Measurements from ENCODE around the gene PKP4. TPM values are rescaled to one million over a fixed set of nuclear protein-coding genes. Genes with fewer than 3 reads are reported as not detected.

PKP4 gene
- total RNA-seq, 1 donor, result 7.9 TPM

DNA sequence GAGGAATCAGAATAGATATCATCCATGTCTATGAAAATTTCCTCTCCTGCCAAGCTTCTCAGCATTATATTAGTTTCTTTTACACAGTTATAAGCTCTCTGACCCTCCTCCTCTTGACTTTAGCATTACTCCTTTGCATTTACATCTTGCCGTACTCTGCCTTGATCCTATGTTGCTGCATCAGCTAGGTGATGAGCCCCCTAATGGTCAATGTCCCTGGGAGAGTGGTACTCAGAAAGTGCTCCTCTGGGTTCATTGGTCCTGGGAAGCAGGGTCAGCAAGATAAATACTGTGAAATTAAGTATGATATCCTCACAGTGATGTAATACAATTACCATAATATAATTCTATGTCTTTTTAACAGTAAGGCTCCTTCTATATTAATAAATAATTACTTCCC, 74.1 kb downstream of the PKP4 start:
- H3K9me3 ChIP-seq (ENCODE audit: low read depth, low read length), result no peaks in the 10 kb centered on the region
- H3K4me1 ChIP-seq (ENCODE audit: insufficient read depth, low read length), result no peaks in the 10 kb centered on the region
- H3K27me3 ChIP-seq (ENCODE audit: insufficient read depth, low read length), result no peaks in the 10 kb centered on the region
- no peak overlapping the region for H3K4me3 ChIP-seq (ENCODE audit: low read length)

DNA sequence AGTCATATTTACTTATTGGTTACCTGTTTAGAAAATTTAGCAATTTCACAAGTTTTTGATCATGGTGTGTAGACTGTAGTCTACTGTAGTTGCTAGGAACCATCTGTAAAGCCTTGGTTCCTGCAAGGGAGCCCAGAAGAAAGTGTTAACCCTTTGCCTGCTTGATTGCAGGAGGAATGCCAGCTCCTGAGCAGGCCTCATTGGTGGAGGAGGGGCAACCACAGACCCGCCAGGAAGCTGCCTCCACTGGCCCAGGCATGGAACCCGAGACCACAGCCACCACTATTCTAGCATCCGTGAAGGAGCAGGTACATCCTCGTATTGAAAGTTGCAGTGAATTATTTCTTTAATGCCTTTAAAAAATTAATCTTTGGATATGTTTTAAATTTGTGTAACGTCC, 76.3 kb downstream of the PKP4 start:
- Histone ChIP-seq H3K4me3 (ENCODE audit: low read length) (no peak overlapping the region), H3K4me1 (ENCODE audit: insufficient read depth, low read length) (no peaks in the 10 kb centered on the region), H3K27me3 (ENCODE audit: insufficient read depth, low read length) (no peaks in the 10 kb centered on the region), H3K9me3 (ENCODE audit: low read depth, low read length) (no peaks in the 10 kb centered on the region)

DNA sequence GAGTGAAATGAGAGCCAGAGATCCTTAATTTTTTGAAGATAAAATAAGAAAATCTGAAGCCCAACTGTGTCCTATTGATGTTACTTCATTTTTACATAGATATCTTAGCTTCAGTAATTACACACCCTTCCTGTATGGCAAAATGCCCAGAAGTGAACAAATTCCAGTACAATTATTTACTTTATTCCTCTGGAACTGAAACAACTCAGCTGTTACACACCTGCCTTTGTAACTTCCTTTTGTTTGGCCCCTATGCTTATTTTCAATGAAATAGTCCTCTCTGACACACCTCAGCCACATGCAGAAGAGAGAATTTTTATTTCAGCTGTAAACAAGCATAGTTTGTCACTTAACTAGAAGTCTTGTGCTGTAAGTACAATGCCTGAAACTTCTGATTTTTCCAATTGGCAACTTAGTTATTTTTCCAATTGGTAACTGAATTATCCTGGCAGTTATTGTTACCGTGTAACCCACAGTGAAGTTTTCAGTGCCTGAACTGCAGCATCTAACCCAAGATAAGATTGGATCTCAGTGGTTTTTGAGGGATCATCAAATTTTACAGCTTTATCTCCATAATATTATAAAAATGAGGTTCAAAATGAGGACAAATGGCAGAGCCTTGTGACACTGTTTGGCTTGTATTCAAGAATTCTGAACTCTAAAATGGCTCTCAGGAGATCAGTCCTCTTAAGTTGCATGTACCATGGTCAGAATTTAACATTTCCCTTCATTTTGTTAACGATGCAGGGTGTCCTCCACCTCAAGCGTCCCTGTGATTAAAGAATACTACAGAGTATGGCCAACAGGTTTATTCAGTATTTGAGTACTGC, 82.6 kb downstream of the PKP4 start:
- no peaks in the 10 kb centered on the region for H3K4me1 ChIP-seq (ENCODE audit: insufficient read depth, low read length)
- no peaks in the 10 kb centered on the region for H3K27me3 ChIP-seq (ENCODE audit: insufficient read depth, low read length)

DNA sequence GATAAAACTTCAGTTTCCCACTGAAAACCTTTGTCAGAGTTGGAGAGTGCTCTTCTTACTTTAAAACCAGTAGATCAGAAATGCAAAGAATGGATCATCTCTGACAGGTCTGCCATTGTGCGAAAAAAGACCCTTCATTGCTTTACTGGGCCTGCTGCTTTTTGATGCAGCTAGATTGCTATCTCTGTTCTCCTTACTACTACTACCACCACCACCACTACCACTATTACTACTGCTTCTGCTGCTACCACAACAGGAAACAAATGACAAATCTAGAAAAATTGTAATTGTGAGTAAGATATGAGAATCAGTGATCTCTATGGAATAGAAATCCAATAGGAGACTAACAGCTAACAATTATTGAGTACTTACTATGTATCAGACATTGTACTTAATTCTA, 85.8 kb downstream of the PKP4 start:
- Histone ChIP-seq H3K4me1 (ENCODE audit: insufficient read depth, low read length) (peaks cover 6% of the 10 kb centered on the region), H3K4me3 (ENCODE audit: low read length) (no peak overlapping the region), H3K9me3 (ENCODE audit: low read depth, low read length) (no peaks in the 10 kb centered on the region), H3K27me3 (ENCODE audit: insufficient read depth, low read length) (no peaks in the 10 kb centered on the region)

More for the DNA sequence above, 82.6 kb downstream of the PKP4 start:
- Histone ChIP-seq H3K4me3 (ENCODE audit: low read length) (no peak overlapping the region), H3K9me3 (ENCODE audit: low read depth, low read length) (no peaks in the 10 kb centered on the region)

DNA sequence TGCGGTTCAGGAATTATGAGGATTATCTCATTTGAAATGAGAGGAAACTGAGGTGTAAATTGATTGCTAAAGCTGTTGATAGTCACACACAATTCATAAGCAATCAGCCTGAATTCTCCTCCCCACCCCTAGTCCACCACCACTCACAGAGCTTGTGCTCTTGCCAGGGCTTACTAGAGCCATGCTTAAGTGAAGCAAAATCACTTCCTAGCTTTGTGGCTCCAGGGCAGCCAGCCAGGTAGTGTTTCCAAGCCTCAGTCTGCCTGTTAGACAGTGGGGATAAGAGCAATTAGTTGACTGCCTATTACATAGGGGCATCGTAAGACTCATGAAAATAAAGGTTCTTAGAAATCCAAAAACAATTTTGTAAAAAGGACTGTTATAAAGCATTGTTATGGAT, 87.2 kb downstream of the PKP4 start:
- no peaks in the 10 kb centered on the region for H3K27me3 ChIP-seq (ENCODE audit: insufficient read depth, low read length)
- H3K9me3 ChIP-seq (ENCODE audit: low read depth, low read length), result no peaks in the 10 kb centered on the region
- H3K4me1 ChIP-seq (ENCODE audit: insufficient read depth, low read length), result peaks cover 6% of the 10 kb centered on the region
- H3K4me3 ChIP-seq (ENCODE audit: low read length), result no peak overlapping the region

DNA sequence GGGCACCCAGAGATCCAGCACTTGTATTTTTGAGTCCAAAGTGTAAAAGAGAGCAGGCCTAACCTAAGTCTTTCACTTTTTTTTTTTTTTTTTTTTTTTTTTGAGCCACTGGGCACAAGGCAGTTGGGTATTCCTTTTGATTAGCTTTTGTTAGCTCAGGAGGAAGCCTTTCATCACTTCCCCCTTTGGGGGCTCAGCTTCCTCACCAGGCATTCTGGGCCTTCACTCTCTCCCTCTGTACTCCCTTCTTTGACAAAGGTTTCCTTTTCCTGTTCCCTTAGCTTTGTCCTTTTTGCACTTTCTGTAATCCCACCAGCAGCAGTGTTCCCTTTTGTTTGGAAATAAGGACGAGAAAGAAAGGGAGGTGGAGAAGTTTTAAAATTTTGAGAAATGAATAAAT, 88.2 kb downstream of the PKP4 start:
- Histone ChIP-seq H3K4me1 (ENCODE audit: insufficient read depth, low read length) (peaks cover 6% of the 10 kb centered on the region), H3K4me3 (ENCODE audit: low read length) (no peak overlapping the region), H3K27me3 (ENCODE audit: insufficient read depth, low read length) (no peaks in the 10 kb centered on the region), H3K9me3 (ENCODE audit: low read depth, low read length) (no peaks in the 10 kb centered on the region)

DNA sequence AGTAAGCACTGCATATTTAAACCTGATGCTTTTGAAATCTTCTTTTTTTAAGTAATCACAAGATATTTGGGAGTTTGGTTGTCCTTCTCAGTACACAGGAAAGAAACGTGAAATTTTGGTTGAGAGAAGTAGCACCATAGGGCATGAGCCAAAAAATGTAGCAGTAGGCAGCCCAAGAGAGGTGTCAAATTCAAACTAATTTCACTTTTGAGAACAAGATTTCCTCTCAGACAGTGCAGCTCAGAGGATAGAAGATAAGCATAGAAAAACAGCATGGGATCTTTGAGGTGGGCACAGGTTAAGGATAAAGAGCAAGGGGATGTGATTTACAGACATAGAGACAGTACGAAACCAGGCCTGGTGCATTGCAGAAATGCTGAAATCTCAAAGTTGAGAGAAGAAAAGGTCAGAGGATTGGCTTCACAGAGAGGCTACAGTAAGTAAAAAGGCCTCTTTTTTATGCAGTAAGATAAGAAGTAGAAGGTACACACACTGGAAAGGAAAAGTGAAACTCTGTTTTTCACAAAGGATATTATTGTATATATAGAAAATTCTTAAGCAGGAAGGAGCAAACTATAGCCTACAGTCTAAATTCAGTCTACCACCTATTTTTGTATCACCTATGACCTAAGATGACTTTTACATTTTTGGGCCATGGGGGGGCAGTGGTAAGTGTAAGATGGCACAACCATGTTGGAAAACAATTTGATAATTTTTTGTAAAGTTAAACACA, 89.8 kb downstream of the PKP4 start:
- no peak overlapping the region for H3K4me3 ChIP-seq (ENCODE audit: low read length)
- no peaks in the 10 kb centered on the region for H3K27me3 ChIP-seq (ENCODE audit: insufficient read depth, low read length)
- H3K9me3 ChIP-seq (ENCODE audit: low read depth, low read length), result no peaks in the 10 kb centered on the region
- H3K4me1 ChIP-seq (ENCODE audit: insufficient read depth, low read length), result peaks cover 6% of the 10 kb centered on the region

DNA sequence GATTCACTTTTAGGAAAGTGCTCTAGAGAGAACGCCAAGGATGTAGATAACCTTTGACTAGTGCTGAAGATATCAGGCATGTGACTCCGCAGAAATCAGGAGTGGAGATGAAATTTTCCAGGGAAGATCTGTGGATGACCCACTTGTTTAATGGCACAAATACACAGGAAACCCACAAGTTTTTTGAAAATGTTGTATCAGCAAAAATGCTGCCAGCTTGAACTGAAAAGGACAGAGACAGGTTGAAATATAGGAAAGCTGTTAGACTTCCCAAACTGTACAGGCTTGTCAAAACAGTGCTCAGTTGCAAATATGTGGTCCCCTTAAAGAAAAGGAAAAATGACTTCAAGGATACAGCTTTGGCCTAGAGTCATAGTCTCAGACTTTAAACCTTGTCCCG, 96.5 kb downstream of the PKP4 start:
- no peaks in the 10 kb centered on the region for H3K4me1 ChIP-seq (ENCODE audit: insufficient read depth, low read length)
- H3K27me3 ChIP-seq (ENCODE audit: insufficient read depth, low read length), result no peaks in the 10 kb centered on the region
- H3K9me3 ChIP-seq (ENCODE audit: low read depth, low read length), result no peaks in the 10 kb centered on the region
- H3K4me3 ChIP-seq (ENCODE audit: low read length), result no peak overlapping the region

DNA sequence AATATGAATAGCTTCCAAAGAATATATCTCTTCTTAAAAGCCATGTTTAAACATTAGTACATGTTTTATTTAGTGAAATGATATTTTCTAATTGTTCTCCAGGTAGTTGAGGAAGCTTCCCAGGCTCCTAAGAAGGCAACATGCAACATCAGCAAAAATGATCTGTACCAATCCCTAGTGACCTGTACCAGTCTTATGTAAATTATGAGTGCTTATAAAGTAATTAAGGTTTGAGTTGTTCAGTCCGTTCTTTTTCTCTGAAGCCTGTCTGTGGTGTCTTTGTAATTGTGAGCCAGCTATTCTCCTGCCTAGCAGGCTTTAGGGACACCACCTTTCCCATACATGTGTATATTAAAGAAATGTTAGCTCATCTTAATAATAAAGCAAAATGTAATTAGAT, 98.2 kb downstream of the PKP4 start:
- H3K27me3 ChIP-seq (ENCODE audit: insufficient read depth, low read length), result no peaks in the 10 kb centered on the region

DNA sequence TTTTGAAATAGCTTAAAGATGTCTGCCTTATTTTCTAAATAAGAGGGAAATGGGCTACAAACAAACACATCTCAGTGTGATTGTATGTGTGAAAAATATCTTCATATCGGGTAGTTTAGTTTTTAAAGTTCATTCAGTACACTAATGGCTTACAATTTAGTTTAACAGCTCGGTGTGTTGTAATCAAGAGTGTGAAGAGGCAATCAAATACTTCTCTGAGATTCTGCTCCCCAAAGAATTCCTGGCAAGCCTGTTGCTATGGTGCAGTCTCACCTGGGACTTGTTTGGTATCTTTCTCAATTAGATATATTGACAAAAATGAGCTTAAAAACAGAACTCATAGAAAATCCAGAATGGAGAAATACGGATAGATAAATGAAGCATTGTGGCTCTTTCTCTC, 99.4 kb downstream of the PKP4 start:
- Histone ChIP-seq H3K4me1 (ENCODE audit: insufficient read depth, low read length) (no peaks in the 10 kb centered on the region), H3K27me3 (ENCODE audit: insufficient read depth, low read length) (no peaks in the 10 kb centered on the region), H3K9me3 (ENCODE audit: low read depth, low read length) (no peaks in the 10 kb centered on the region), H3K4me3 (ENCODE audit: low read length) (no peak overlapping the region)

More for the DNA sequence above, 98.2 kb downstream of the PKP4 start:
- H3K9me3 ChIP-seq (ENCODE audit: low read depth, low read length), result no peaks in the 10 kb centered on the region
- H3K4me1 ChIP-seq (ENCODE audit: insufficient read depth, low read length), result no peaks in the 10 kb centered on the region
- no peak overlapping the region for H3K4me3 ChIP-seq (ENCODE audit: low read length)

DNA sequence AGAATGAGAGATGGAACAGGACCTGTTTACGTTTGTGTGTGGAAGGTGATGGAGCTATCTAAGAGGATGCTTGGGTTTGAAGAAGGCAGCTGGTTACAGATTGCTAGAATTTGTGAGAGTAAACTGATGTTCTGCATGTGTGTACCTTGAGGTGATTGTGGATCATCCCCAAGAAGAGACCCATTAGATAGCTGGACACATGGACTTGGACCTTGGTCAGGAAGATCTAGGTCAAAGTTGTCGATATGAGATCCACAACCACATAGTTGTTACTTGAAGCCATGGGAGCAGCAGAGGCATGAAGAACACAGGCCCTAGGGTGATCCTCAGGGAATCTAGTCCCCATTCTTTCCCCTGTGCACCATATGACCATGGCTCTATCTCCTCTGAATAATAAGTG, 101.0 kb downstream of the PKP4 start:
- Histone ChIP-seq H3K4me1 (ENCODE audit: insufficient read depth, low read length) (no peaks in the 10 kb centered on the region), H3K27me3 (ENCODE audit: insufficient read depth, low read length) (no peaks in the 10 kb centered on the region), H3K4me3 (ENCODE audit: low read length) (no peak overlapping the region), H3K9me3 (ENCODE audit: low read depth, low read length) (no peaks in the 10 kb centered on the region)

DNA sequence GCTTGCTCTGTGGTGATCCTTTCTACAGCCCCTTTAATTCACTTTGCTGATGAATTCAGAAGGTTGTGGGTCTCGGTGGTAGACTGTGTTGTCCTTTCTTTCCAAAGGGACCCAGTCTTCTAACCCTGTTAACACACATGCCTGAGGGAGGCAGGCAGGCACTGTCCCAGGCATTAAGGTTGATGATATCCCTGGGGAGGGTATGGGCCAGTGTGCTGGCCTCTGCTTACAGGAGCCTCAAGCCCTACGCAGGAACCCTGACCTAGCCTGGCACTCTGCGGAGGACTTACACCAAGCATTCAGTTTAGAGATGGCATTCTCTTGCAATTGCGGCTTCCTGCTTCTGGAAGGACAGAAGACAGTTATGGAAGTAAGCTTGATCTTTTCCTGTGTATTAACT, 102.5 kb downstream of the PKP4 start:
- H3K9me3 ChIP-seq (ENCODE audit: low read depth, low read length), result no peaks in the 10 kb centered on the region
- no peak overlapping the region for H3K4me3 ChIP-seq (ENCODE audit: low read length)
- H3K4me1 ChIP-seq (ENCODE audit: insufficient read depth, low read length), result no peaks in the 10 kb centered on the region
- no peaks in the 10 kb centered on the region for H3K27me3 ChIP-seq (ENCODE audit: insufficient read depth, low read length)

DNA sequence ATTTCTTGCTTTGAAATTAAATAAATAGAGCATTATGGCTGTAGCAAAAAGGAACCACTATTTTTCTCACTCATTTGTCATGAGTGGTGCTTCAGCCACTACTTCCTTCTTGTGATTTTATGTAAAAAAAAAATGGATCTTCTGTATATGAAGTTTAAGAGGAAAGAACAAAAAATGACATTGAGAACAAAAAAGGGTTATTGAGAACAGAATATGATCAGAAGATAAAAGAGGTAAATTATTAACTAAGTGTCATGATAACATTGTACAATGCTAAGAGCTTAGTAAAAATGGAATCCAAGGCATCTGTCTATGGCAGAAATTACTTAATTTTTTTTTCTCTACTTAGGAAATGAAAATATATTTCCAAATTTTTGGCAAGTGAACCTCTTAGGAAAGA, 103.5 kb downstream of the PKP4 start:
- no peak overlapping the region for H3K4me3 ChIP-seq (ENCODE audit: low read length)
- H3K27me3 ChIP-seq (ENCODE audit: insufficient read depth, low read length), result no peaks in the 10 kb centered on the region
- H3K4me1 ChIP-seq (ENCODE audit: insufficient read depth, low read length), result no peaks in the 10 kb centered on the region
- no peaks in the 10 kb centered on the region for H3K9me3 ChIP-seq (ENCODE audit: low read depth, low read length)

DNA sequence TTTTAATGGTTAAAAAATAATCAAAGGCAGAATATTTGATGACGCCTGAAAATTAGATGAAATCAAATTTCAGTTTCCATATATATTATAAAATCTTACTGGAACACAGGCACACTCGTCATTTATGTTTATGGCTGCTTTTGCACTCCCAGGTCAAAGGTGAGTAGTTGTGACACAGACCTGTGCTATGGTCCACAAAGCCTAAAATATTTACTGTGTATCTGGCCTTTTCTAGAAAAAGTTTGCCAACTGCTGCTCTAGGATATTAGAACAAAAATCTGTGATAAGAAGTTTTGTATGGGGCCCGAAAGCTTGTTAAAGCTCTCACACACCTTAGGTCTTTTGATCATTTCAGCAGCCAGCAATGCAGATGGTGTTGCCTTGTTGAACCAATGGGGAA, 104.3 kb downstream of the PKP4 start:
- no peaks in the 10 kb centered on the region for H3K4me1 ChIP-seq (ENCODE audit: insufficient read depth, low read length)
- no peak overlapping the region for H3K4me3 ChIP-seq (ENCODE audit: low read length)
- H3K9me3 ChIP-seq (ENCODE audit: low read depth, low read length), result no peaks in the 10 kb centered on the region
- H3K27me3 ChIP-seq (ENCODE audit: insufficient read depth, low read length), result no peaks in the 10 kb centered on the region

DNA sequence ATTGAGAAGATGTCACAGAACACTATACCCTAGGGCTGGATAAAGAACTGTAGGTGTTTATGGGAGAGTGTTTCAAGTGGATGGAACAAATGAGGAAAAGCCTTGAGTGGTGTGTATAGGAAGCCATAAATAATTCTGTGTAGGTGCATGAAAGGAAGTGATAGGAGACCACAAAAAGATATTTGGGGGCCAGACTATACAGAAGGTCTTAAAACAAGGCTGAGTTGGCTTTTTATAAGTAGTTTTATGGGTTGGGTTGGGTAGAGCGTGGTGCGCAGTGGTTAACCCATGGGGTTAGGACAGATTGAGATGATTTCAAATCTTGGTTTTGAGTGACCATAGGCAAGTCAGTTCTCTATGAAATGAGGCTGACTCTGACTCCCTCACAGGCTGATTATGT, 110.5 kb downstream of the PKP4 start:
- Histone ChIP-seq H3K4me1 (ENCODE audit: insufficient read depth, low read length) (no peaks in the 10 kb centered on the region), H3K9me3 (ENCODE audit: low read depth, low read length) (no peaks in the 10 kb centered on the region), H3K27me3 (ENCODE audit: insufficient read depth, low read length) (no peaks in the 10 kb centered on the region), H3K4me3 (ENCODE audit: low read length) (no peak overlapping the region)

DNA sequence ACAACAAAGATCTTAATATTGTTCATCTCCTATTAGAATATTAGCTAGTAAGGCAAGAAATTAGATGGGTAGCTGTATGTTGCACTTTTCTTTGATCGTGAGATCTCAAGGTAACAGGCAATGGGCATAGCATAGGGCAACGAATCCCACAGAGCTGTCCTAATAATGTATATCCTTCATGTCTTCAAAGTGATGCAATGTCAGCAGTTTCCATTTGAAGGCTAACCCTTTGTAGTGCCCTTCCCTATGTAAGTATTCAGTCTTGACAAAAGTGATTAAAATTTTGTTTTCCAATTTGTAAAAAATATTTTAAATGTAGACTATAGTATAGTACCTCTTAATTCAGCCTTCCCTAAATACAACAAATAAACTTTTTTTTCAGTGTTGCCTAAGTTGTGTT, 112.5 kb downstream of the PKP4 start:
- H3K9me3 ChIP-seq (ENCODE audit: low read depth, low read length), result no peaks in the 10 kb centered on the region

More for the DNA sequence above, 112.5 kb downstream of the PKP4 start:
- Histone ChIP-seq H3K27me3 (ENCODE audit: insufficient read depth, low read length) (no peaks in the 10 kb centered on the region), H3K4me3 (ENCODE audit: low read length) (no peak overlapping the region), H3K4me1 (ENCODE audit: insufficient read depth, low read length) (no peaks in the 10 kb centered on the region)
